ENCODE results near the gene SUPT5H.

DNA sequence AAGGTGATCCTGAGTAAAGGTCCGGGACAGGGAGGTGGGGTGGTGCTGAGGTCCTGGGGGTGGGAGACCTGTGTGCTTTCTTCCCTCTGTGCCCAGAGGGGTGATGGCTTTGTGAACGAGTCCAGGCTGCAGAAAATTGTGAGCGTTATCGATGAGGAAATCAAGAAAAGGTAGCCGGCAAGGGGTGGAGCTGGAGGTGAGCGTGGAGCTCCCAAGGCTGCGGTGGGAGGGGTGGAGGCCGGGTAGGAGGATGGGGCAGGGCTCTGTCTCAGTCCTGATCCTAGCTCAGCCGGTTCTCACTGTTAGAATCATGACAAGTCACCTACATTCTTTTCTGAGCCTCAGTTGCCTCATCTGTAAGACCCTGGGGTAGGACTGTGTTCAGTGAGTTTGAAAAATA lies 73.6 kb downstream of the SUPT5H start:
- TF ChIP-seq, protein P1, sequence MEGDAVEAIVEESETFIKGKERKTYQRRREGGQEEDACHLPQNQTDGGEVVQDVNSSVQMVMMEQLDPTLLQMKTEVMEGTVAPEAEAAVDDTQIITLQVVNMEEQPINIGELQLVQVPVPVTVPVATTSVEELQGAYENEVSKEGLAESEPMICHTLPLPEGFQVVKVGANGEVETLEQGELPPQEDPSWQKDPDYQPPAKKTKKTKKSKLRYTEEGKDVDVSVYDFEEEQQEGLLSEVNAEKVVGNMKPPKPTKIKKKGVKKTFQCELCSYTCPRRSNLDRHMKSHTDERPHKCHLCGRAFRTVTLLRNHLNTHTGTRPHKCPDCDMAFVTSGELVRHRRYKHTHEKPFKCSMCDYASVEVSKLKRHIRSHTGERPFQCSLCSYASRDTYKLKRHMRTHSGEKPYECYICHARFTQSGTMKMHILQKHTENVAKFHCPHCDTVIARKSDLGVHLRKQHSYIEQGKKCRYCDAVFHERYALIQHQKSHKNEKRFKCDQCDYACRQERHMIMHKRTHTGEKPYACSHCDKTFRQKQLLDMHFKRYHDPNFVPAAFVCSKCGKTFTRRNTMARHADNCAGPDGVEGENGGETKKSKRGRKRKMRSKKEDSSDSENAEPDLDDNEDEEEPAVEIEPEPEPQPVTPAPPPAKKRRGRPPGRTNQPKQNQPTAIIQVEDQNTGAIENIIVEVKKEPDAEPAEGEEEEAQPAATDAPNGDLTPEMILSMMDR (IDR thresholded peaks at IDR 0.05), result no peak
- no peak for TF ChIP-seq POLR2A (IDR thresholded peaks at IDR 0.05)
